ENCODE measurements around the gene DNAI1. TPM values are rescaled to one million over a fixed set of nuclear protein-coding genes. Genes with fewer than 3 reads are reported as not detected.

DNAI1 gene
- polyA plus RNA-seq, 1 of the 3 experiments (the other 2 are of a cell fraction), result 0.46 TPM

GRCh38 chr9:34446951-34447350 is 11.7 kb upstream of the DNAI1 start:
- peaks cover 85% of the 10 kb centered on the region for H4K20me1 ChIP-seq (ENCODE audit: insufficient read depth)
- no peak overlapping the region for H3K9ac ChIP-seq
- H3K79me2 ChIP-seq (ENCODE audit: insufficient read depth), result peaks cover 78% of the 10 kb centered on the region
- ChIA-PET CTCF (interaction anchor here (1.0 to 4.7 kb wide), 9 partner anchors 10 to 165 kb away, joined by 3 to 27 read pairs (median 5); partner anchors contain the start of gene RPP25L), POLR2A (interaction anchor here (0.9 kb wide), 1 partner anchor 10 kb away, joined by 3 read pairs; no protein-coding TSS in a partner anchor)
- WGBS (ENCODE audit: low lambda C conversion rate), result 100% methylated on average over 1 of the region's 1 CpG
- DNase-seq, result no peak
- H3K9me3 ChIP-seq, result no peaks in the 10 kb centered on the region
- H3K27ac ChIP-seq (ENCODE audit: low read depth in 2 of 2, low read length in 1 of 2), result no peak overlapping the region
- no peak overlapping the region for H2AFZ ChIP-seq (ENCODE audit: low read depth)
- TF ChIP-seq REST (IDR thresholded peaks at IDR 0.05; ENCODE audit: low read depth, low read length), result no peak
- TF ChIP-seq SMC3 (IDR thresholded peaks at IDR 0.05; ENCODE audit: low read depth, low read length), result no peak
- no peak for TF ChIP-seq ELF1 (IDR thresholded peaks at IDR 0.05)
- TF ChIP-seq SIN3A (IDR thresholded peaks at IDR 0.05; ENCODE audit: borderline replicate concordance, low read depth, low read length), result no peak
- TF ChIP-seq POLR2AphosphoS5 (IDR thresholded peaks at IDR 0.05; ENCODE audit: low read depth, low read length), result no peak
- TF ChIP-seq CTCF (IDR thresholded peaks at IDR 0.05), result no peak
- TF ChIP-seq GABPA (IDR thresholded peaks at IDR 0.05; ENCODE audit: low read depth), result no peak
- H3K27me3 ChIP-seq (ENCODE audit: insufficient read depth), result no peaks in the 10 kb centered on the region
- H3K4me1 ChIP-seq (ENCODE audit: control insufficient read depth in 1 of 2, insufficient read depth in 2 of 2, low read depth in 1 of 2, low read length in 1 of 2), result peaks cover 11% of the 10 kb centered on the region in 2 experiments; a peak in 2 of 4 replicates
- H3K36me3 ChIP-seq (replicated peaks in 1 of 2; ENCODE audit: control insufficient read depth in 1 of 2, insufficient read depth in 2 of 2, low read length in 1 of 2), result no peaks in the 10 kb centered on the region
- no peak overlapping the region for H3K4me2 ChIP-seq
- no peaks in the 10 kb centered on the region for H3K9me2 ChIP-seq
- H3F3A ChIP-seq (replicated peaks; ENCODE audit: insufficient read depth), result no peaks in the 10 kb centered on the region
- no peak overlapping the region for H3K4me3 ChIP-seq (ENCODE audit: low read depth in 2 of 2, low read length in 1 of 2)

GRCh38 chr9:34450644-34451043 is 8.0 kb upstream of the DNAI1 start:
- Histone ChIP-seq H3K79me2 (ENCODE audit: insufficient read depth) (peaks cover 87% of the 10 kb centered on the region), H3K9ac (no peak overlapping the region), H3K36me3 (replicated peaks in 1 of 2; ENCODE audit: control insufficient read depth in 1 of 2, insufficient read depth in 2 of 2, low read length in 1 of 2) (no peaks in the 10 kb centered on the region), H3K4me1 (ENCODE audit: control insufficient read depth in 1 of 2, insufficient read depth in 2 of 2, low read depth in 1 of 2, low read length in 1 of 2) (peaks cover 7 to 12% of the 10 kb centered on the region in 2 experiments; a peak in 2 of 4 replicates), H3K4me3 (ENCODE audit: low read depth in 2 of 2, low read length in 1 of 2) (no peak overlapping the region), H3K4me2 (no peak overlapping the region), H3K9me2 (no peaks in the 10 kb centered on the region), H3K27ac (ENCODE audit: low read depth in 2 of 2, low read length in 1 of 2) (no peak overlapping the region), H3K27me3 (ENCODE audit: insufficient read depth) (no peaks in the 10 kb centered on the region), H3K9me3 (no peaks in the 10 kb centered on the region), H3F3A (replicated peaks; ENCODE audit: insufficient read depth) (no peaks in the 10 kb centered on the region), H4K20me1 (ENCODE audit: insufficient read depth) (peaks cover 94% of the 10 kb centered on the region), H2AFZ (ENCODE audit: low read depth) (no peak overlapping the region)
- no peak for DNase-seq
- ChIA-PET POLR2A (no interaction called here), CTCF (interaction anchor here (0.7 to 3.4 kb wide), 6 partner anchors 14 to 142 kb away, joined by 3 to 10 read pairs (median 4); no protein-coding TSS in a partner anchor)
- 93% methylated on average over 10 of the region's 10 CpGs for WGBS (ENCODE audit: low lambda C conversion rate)
- no peak for TF ChIP-seq EZH2phosphoT487 (IDR thresholded peaks at IDR 0.05; ENCODE audit: borderline replicate concordance, low read depth)
- no peak for TF ChIP-seq IRF3 (IDR thresholded peaks at IDR 0.05; ENCODE audit: low read depth, low read length)
- TF ChIP-seq NFIC (IDR thresholded peaks at IDR 0.05; ENCODE audit: borderline replicate concordance), result no peak
- no peak for TF ChIP-seq RCOR1 (IDR thresholded peaks at IDR 0.05; ENCODE audit: low read length)
- no peak for TF ChIP-seq MAX (IDR thresholded peaks at IDR 0.05; ENCODE audit: low read depth)
- TF ChIP-seq CHD2 (IDR thresholded peaks at IDR 0.05; ENCODE audit: low read length, partially characterized antibody), result no peak
- no peak for TF ChIP-seq FOXM1 (IDR thresholded peaks at IDR 0.05; ENCODE audit: low read depth)
- no peak for TF ChIP-seq USF1 (IDR thresholded peaks at IDR 0.05; ENCODE audit: borderline replicate concordance, low read depth)
- no peak for TF ChIP-seq REST (IDR thresholded peaks at IDR 0.05; ENCODE audit: low read depth, low read length)
- TF ChIP-seq RFX5 (IDR thresholded peaks at IDR 0.05; ENCODE audit: low read length), result no peak
